ENCODE data around the gene PKP4.
"Not testable (repeated sequence)": the region's sequence is repeated elsewhere in the genome, so short reads cannot be mapped to it uniquely, and the experiment has no call there.

PKP4 gene

GRCh38 chr2:158456309-158457066 lies at the start of gene PKP4, which contains the start of gene CCDC148:
Gene PKP4, plus strand, starts transcription at chr2:158456952. Its CDS starts 76,233 bp downstream, at chr2:158533185.
Gene CCDC148, minus strand, starts transcription at chr2:158456753. Its CDS starts 314 bp downstream, at chr2:158456439.
- DNase-seq, result peak; percentile 62

GRCh38 chr2:158407031-158407430 lies 49.7 kb upstream of the PKP4 start:
- DNase-seq, result no peak

- DNase-seq, result no peak
Observed at GRCh38 chr2:158410132-158410531, 46.6 kb upstream of the PKP4 start.

GRCh38 chr2:158411748-158412147 lies 45.0 kb upstream of the PKP4 start:
- DNase-seq, result no peak

- no peak for DNase-seq
Observed at GRCh38 chr2:158412206-158412605, 44.5 kb upstream of the PKP4 start.

- DNase-seq, result no peak
Observed at GRCh38 chr2:158413581-158413980, 43.2 kb upstream of the PKP4 start.

GRCh38 chr2:158414538-158414937 lies 42.2 kb upstream of the PKP4 start:
- no peak for DNase-seq

GRCh38 chr2:158432117-158432516 lies 24.6 kb upstream of the PKP4 start:
- DNase-seq, result no peak

GRCh38 chr2:158433716-158434115 lies 23.0 kb upstream of the PKP4 start:
- not testable (repeated sequence) for DNase-seq

GRCh38 chr2:158439062-158439461 lies 17.7 kb upstream of the PKP4 start:
- not testable (repeated sequence) for DNase-seq

GRCh38 chr2:158443606-158444005 lies 13.1 kb upstream of the PKP4 start:
- no peak for DNase-seq

GRCh38 chr2:158457092-158457825 lies 507 bp downstream of the PKP4 start:
- no peak for DNase-seq

- peak; percentile 20 for DNase-seq
Observed at GRCh38 chr2:158457826-158458616, 1.3 kb downstream of the PKP4 start.

GRCh38 chr2:158458617-158458920 lies 1.8 kb downstream of the PKP4 start:
- DNase-seq, result no peak

- peak; percentile 14 for DNase-seq
Observed at GRCh38 chr2:158459161-158460003, 2.6 kb downstream of the PKP4 start.

GRCh38 chr2:158460632-158461297 lies 4.0 kb downstream of the PKP4 start:
- no peak for DNase-seq

- DNase-seq, result no peak
Observed at GRCh38 chr2:158463496-158464095, 6.8 kb downstream of the PKP4 start.

- DNase-seq, result peak; percentile 23
Observed at GRCh38 chr2:158464426-158465281, 7.9 kb downstream of the PKP4 start.

- no peak for DNase-seq
Observed at GRCh38 chr2:158467248-158467647, 10.5 kb downstream of the PKP4 start.

GRCh38 chr2:158472829-158473228 lies 16.1 kb downstream of the PKP4 start:
- DNase-seq, result not testable (repeated sequence)
